GM06990 (cell line): ENCODE data around the gene MUC3A.
"Not testable (repeated sequence)": the region's sequence is repeated elsewhere in the genome, so short reads cannot be mapped to it uniquely, and the experiment has no call there.

Experiments used
- DNase-seq: peaks from one replicate; pipeline ENCODE4 v3.0.0-alpha.2; 2011; ENCODE audit not compliant: insufficient read length; ENCODE audit errors: extremely low read depth
- H3K27me3 ChIP-seq: replicated peaks from 2 replicates; pipeline ENCODE4 v1.6.0; 2011; ENCODE audit warnings: low read length; ENCODE audit not compliant: control insufficient read depth, insufficient read depth
- H3K36me3 ChIP-seq: 2 replicates; pipeline ENCODE4 v1.5.1; 2011; ENCODE audit warnings: low read length; ENCODE audit not compliant: control insufficient read depth, insufficient read depth
- H3K4me3 ChIP-seq: replicated peaks from 2 replicates; pipeline ENCODE4 v1.5.1; 2011; ENCODE audit warnings: low read depth, mild to moderate bottlenecking, control low read depth, low read length
- TF ChIP-seq, protein P1 (sequence below): IDR thresholded peaks from 2 replicates; pipeline ENCODE4 v1.5.1; 2011; ENCODE audit warnings: low read length, control low read depth, mild to moderate bottlenecking, inconsistent platforms; ENCODE audit not compliant: insufficient read depth, poor library complexity, severe bottlenecking

Gene MUC3A

DNA sequence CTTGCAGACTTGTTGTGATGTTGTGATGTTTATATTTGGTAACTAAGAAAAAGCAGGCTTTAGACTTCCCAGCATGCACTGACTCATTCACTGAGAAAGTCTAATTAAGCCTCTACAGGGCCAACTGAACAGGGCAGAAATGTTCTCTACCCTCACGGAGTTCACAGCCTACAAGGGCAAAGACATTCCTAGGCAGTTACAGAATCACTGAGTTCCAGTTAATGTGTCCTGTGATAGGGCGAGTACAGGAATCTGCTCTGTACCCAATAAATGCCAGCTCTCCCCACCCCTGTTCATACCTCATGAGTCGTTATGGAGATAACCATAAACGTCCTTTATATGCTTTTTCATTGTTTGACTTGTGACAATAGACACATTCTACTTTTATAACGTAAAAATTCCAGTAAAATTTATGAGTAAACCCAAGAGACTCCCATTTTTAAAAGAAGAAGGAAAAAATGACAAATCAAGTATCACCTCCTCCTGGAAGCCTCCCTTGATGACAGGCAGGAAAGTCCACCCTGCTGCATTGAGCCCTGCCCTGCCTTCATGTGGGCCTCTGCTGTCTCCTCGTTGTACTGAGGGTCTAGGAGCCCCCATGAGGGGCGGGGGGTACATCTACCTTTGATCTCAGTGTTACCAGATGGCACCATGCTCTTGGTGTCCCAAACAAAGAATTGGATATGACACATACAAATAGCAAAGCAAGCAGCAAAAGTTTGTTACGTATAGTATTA, 34.3 kb downstream of the MUC3A start:
- H3K36me3 ChIP-seq, result no peaks in the 10 kb centered on the region
- DNase-seq, result no peak
- TF ChIP-seq, protein P1, sequence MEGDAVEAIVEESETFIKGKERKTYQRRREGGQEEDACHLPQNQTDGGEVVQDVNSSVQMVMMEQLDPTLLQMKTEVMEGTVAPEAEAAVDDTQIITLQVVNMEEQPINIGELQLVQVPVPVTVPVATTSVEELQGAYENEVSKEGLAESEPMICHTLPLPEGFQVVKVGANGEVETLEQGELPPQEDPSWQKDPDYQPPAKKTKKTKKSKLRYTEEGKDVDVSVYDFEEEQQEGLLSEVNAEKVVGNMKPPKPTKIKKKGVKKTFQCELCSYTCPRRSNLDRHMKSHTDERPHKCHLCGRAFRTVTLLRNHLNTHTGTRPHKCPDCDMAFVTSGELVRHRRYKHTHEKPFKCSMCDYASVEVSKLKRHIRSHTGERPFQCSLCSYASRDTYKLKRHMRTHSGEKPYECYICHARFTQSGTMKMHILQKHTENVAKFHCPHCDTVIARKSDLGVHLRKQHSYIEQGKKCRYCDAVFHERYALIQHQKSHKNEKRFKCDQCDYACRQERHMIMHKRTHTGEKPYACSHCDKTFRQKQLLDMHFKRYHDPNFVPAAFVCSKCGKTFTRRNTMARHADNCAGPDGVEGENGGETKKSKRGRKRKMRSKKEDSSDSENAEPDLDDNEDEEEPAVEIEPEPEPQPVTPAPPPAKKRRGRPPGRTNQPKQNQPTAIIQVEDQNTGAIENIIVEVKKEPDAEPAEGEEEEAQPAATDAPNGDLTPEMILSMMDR, result no peak
- no peak overlapping the region for H3K4me3 ChIP-seq
- H3K27me3 ChIP-seq, result no peaks in the 10 kb centered on the region

DNA sequence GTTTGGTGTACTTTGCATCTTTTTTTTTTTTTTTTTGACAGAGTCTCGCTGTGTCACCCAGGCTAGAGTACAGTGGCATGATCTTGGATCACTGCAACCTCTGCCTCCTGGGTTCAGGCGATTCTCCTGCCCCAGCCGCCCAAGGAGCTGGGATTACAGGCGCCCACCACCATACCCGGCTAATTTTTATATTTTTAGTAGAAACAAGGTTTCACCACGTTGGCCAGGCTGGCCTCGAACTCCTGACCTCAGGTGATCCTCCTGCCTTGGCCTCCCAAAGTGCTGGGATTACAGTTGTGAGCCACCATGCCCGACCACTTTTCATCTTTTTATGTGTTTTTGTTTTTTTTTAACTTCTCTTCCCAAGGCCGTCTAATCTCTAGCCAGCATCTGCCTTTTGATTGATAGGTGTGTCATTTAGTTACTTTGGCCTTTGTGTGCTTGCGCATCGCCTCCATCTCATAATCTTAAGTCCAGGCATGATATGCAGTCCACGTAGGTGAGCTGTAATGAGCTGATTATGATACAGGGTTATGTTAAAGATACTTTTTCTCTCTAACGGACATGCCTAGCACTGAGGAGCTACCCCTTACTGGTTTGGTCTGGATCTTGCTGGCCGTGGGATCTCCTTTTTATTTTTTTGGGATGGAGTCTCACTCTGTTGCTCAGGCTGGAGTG, 35.0 kb downstream of the MUC3A start:
- not testable (repeated sequence) for H3K4me3 ChIP-seq, H3K27me3 ChIP-seq, DNase-seq, H3K36me3 ChIP-seq

DNA sequence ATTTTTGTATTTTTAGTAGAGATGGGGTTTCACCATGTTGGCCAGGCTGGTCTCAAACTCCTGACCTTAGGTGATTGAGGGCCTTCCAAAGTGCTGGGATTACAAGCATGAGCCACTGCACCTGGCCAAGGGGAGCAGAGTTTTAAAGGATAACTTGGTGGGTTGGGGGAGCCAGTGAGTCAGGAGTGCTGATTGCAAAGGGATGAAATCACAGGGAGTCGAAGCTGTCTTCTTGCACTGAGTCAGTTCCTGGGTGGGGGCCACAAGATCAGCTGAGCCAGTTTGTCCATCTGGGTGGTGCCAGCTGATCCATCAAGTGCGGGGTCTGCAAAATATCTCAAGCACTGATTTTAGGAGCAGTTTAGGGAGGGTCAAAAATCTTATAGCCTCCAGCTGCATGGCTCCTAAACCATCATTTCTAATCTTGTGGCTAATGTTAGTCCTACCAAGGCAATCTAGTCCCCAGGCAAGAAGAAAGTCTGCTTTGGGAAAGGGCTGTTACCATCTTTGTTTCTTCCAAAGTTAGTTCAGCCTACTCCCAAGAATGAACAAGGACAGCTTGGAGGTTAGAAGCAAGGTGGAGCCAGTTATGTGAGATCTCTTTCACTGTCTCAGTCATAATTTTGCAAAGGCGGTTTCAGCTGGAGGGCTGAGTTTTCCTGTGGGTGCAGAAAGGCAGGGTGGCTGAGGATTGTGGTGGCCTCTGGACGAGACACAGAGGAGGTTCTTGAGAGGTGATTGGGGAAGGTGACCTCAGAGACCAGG, 35.9 kb downstream of the MUC3A start:
- H3K27me3 ChIP-seq, DNase-seq, H3K36me3 ChIP-seq, H3K4me3 ChIP-seq: not testable (repeated sequence)

DNA sequence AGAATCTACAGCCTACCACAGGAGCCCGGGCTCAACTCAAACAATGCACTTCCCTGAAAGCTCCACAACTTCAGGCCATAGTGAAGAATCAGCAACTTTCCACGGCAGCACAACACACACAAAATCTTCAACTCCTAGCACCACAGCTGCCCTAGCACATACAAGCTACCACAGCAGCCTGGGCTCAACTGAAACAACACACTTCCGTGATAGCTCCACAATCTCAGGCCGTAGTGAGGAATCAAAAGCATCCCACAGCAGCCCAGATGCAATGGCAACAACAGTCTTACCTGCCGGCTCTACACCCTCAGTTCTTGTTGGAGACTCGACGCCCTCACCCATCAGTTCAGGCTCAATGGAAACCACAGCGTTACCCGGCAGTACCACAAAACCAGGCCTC, 42.3 kb downstream of the MUC3A start:
- TF ChIP-seq, protein P1, result no peak
- no peaks in the 10 kb centered on the region for H3K36me3 ChIP-seq
- no peaks in the 10 kb centered on the region for H3K27me3 ChIP-seq
- H3K4me3 ChIP-seq, result no peak overlapping the region
- DNase-seq, result no peak

DNA sequence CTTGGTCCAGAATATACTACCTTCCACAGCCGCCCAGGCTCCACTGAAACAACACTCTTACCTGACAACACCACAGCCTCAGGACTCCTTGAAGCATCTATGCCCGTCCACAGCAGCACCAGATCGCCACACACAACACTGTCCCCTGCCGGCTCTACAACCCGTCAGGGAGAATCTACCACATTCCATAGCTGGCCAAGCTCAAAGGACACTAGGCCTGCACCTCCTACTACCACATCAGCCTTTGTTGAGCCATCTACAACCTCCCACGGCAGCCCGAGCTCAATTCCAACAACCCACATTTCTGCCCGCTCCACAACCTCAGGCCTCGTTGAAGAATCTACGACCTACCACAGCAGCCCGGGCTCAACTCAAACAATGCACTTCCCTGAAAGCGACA, 42.9 kb downstream of the MUC3A start:
- not testable (repeated sequence) for H3K27me3 ChIP-seq, DNase-seq, H3K4me3 ChIP-seq, H3K36me3 ChIP-seq

DNA sequence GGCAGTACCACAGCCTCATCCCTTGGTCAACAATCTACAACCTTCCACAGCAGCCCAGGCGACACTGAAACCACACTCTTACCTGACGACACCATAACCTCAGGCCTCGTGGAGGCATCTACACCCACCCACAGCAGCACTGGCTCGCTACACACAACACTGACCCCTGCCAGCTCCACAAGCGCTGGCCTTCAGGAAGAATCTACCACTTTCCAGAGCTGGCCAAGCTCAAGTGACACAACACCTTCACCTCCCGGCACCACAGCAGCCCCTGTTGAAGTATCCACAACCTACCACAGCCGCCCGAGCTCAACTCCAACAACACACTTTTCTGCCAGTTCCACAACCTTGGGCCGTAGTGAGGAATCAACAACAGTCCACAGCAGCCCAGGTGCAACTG, 45.3 kb downstream of the MUC3A start:
- not testable (repeated sequence) for H3K27me3 ChIP-seq, DNase-seq, H3K4me3 ChIP-seq, H3K36me3 ChIP-seq

DNA sequence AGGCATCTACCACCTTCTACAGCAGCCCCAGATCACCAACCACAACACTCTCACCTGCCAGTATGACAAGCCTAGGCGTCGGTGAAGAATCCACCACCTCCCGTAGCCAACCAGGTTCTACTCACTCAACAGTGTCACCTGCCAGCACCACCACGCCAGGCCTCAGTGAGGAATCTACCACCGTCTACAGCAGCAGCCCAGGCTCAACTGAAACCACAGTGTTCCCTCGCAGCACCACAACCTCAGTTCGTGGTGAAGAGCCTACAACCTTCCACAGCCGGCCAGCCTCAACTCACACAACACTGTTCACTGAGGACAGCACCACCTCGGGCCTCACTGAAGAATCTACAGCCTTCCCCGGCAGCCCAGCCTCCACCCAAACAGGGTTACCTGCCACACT, 49.2 kb downstream of the MUC3A start:
- H3K27me3 ChIP-seq, H3K4me3 ChIP-seq, DNase-seq, H3K36me3 ChIP-seq: not testable (repeated sequence)

DNA sequence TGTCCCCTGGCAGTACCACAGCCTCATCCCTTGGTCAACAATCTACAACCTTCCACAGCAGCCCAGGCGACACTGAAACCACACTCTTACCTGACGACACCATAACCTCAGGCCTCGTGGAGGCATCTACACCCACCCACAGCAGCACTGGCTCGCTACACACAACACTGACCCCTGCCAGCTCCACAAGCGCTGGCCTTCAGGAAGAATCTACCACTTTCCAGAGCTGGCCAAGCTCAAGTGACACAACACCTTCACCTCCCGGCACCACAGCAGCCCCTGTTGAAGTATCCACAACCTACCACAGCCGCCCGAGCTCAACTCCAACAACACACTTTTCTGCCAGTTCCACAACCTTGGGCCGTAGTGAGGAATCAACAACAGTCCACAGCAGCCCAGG, 50.0 kb downstream of the MUC3A start:
- H3K4me3 ChIP-seq, H3K27me3 ChIP-seq, H3K36me3 ChIP-seq, DNase-seq: not testable (repeated sequence)

DNA sequence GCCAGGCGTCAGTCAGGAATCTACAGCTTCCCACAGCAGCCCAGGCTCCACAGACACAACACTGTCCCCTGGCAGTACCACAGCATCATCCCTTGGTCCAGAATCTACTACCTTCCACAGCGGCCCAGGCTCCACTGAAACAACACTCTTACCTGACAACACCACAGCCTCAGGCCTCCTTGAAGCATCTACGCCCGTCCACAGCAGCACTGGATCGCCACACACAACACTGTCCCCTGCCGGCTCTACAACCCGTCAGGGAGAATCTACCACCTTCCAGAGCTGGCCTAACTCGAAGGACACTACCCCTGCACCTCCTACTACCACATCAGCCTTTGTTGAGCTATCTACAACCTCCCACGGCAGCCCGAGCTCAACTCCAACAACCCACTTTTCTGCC, 50.7 kb downstream of the MUC3A start:
- DNase-seq, H3K36me3 ChIP-seq, H3K27me3 ChIP-seq, H3K4me3 ChIP-seq: not testable (repeated sequence)

DNA sequence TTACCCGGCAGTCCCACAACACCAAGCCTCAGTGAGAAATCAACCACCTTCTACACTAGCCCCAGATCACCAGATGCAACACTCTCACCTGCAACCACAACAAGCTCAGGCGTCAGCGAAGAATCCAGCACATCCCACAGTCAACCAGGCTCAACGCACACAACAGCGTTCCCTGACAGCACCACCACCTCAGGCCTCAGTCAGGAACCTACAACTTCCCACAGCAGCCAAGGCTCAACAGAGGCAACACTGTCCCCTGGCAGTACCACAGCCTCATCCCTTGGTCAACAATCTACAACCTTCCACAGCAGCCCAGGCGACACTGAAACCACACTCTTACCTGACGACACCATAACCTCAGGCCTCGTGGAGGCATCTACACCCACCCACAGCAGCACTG, 53.0 kb downstream of the MUC3A start:
- not testable (repeated sequence) for H3K4me3 ChIP-seq, H3K36me3 ChIP-seq, DNase-seq, H3K27me3 ChIP-seq

DNA sequence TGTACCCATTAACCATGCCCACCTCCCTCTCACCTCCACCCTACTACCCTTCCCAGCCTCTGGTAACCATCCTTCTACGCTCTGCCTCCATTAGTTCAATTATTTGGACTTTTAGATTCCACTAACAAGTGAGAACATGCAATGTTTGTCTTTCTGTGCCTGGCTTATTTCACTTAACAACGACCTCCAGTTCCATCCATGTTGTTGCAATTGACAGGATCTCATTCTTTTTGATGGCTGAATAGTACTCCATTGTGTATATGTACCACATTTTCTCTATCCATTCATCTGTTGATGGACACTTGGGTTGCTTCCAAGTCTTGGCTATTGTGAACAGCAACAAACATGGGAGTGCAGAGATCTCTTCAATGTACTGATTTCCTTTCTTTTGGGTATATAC, 58.0 kb downstream of the MUC3A start:
- H3K27me3 ChIP-seq, H3K4me3 ChIP-seq: not testable (repeated sequence)

More for the DNA sequence above, 58.0 kb downstream of the MUC3A start:
- H3K36me3 ChIP-seq, DNase-seq: not testable (repeated sequence)
